ENCODE data around the gene RTKN. TPM values are rescaled to one million over a fixed set of nuclear protein-coding genes. Genes with fewer than 3 reads are reported as not detected.
A peak's percentile ranks its signal among the peaks of the same experiment; 100 is the strongest.

The RTKN gene
- total and polyA plus RNA-seq, 2 of the 13 experiments (the other 11 are each of a cell fraction or from before 2014, with no cell fraction given), result 159 to 166 TPM

GRCh38 chr2:74488643-74489481 is 47.1 kb upstream of the RTKN start (continued):
- TF ChIP-seq ZBTB34 (CRISPR knock-in tag; IDR thresholded peaks at IDR 0.05), result peak; percentile 91; the same call in 1 of the 2 replicates
- no peak for TF ChIP-seq ZBTB42 (CRISPR knock-in tag; IDR thresholded peaks at IDR 0.05)
- peak; percentile 51; the same call in 1 of the 2 replicates for TF ChIP-seq FOXK2 (IDR thresholded peaks at IDR 0.05)
- no peak for TF ChIP-seq E2F1 (CRISPR knock-in tag; IDR thresholded peaks at IDR 0.05)
- TF ChIP-seq ZNF883 (CRISPR knock-in tag; IDR thresholded peaks at IDR 0.05; ENCODE audit: not compliant biosample characterization), result peak; percentile 51
- TF ChIP-seq XRCC5 (optimal IDR thresholded peaks at IDR 0.05; ENCODE audit: low read length), result no peak
- TF ChIP-seq CERS6 (CRISPR knock-in tag; IDR thresholded peaks at IDR 0.05), result no peak
- TF ChIP-seq CENPBD1 (CRISPR knock-in tag; IDR thresholded peaks at IDR 0.05; ENCODE audit: borderline replicate concordance, low read depth), result no peak
- TF ChIP-seq ZNF598 (CRISPR knock-in tag; IDR thresholded peaks at IDR 0.05; ENCODE audit: borderline replicate concordance), result 0 out of 2 replicates have a peak, but pooled peaks have one; percentile 62
- TF ChIP-seq SMARCE1 (IDR thresholded peaks at IDR 0.05; ENCODE audit: borderline replicate concordance), result no peak
- TF ChIP-seq SMAD1 (CRISPR knock-in tag; IDR thresholded peaks at IDR 0.05; ENCODE audit: borderline replicate concordance, low read depth), result no peak
- no peak for TF ChIP-seq CENPX (CRISPR knock-in tag; IDR thresholded peaks at IDR 0.05)
- TF ChIP-seq PTBP1 (IDR thresholded peaks at IDR 0.05; ENCODE audit: low read depth, low read length, poor library complexity, severe bottlenecking), result no peak
- TF ChIP-seq ZNF337 (CRISPR knock-in tag; IDR thresholded peaks at IDR 0.05; ENCODE audit: borderline replicate concordance, low read depth), result no peak
- no peak for TF ChIP-seq ZBTB3 (CRISPR knock-in tag; IDR thresholded peaks at IDR 0.05; ENCODE audit: borderline replicate concordance, low read depth)
- TF ChIP-seq HOXD1 (CRISPR knock-in tag; IDR thresholded peaks at IDR 0.05), result no peak
- no peak for TF ChIP-seq ZNF335 (CRISPR knock-in tag; IDR thresholded peaks at IDR 0.05)
- TF ChIP-seq ARID5B (CRISPR knock-in tag; IDR thresholded peaks at IDR 0.05), result peak; percentile 91
- peak; percentile 59 for TF ChIP-seq IRF2 (CRISPR knock-in tag; IDR thresholded peaks at IDR 0.05)
- TF ChIP-seq MATR3 (CRISPR knock-in tag; IDR thresholded peaks at IDR 0.05), result no peak
